Mesodermal cell (in vitro differentiated cells): Measurements from ENCODE around the gene GPC5.

ENCODE experiments used
- H3K27ac ChIP-seq: 2 replicates; pipeline ENCODE4 v1.7.0; 2013; ENCODE audit warnings: mild to moderate bottlenecking, low read depth, low read length, moderate library complexity; ENCODE audit not compliant: severe bottlenecking
- H3K36me3 ChIP-seq: 2 replicates; pipeline ENCODE4 v1.7.1; 2013; ENCODE audit warnings: mild to moderate bottlenecking, low read length, moderate library complexity; ENCODE audit not compliant: control insufficient read depth, insufficient read depth
- H3K4me1 ChIP-seq: one replicate; pipeline ENCODE4 v1.7.1; 2013; ENCODE audit warnings: mild to moderate bottlenecking, low read length; ENCODE audit not compliant: insufficient read depth, control insufficient read depth, poor library complexity, severe bottlenecking
- H3K4me3 ChIP-seq: 2 replicates; pipeline ENCODE4 v1.7.0; 2013; ENCODE audit warnings: low read length, control low read depth, mild to moderate bottlenecking; ENCODE audit not compliant: insufficient read depth, poor library complexity, severe bottlenecking; ENCODE audit errors: extremely low read depth
- H3K9me3 ChIP-seq: 2 replicates; pipeline ENCODE4 v1.7.1; 2013; ENCODE audit warnings: mild to moderate bottlenecking, low read length, moderate library complexity; ENCODE audit not compliant: control insufficient read depth
- WGBS, 2 experiments: methylation state at CpG; one replicate each; pipeline ENCODE4 v1.1.5; 2013; ENCODE audit warnings: missing lambda C conversion rate in 2 of 2; ENCODE audit not compliant: insufficient coverage in 2 of 2; 5-methylcytosine and 5-hydroxymethylcytosine counted together

The GPC5 gene

DNA sequence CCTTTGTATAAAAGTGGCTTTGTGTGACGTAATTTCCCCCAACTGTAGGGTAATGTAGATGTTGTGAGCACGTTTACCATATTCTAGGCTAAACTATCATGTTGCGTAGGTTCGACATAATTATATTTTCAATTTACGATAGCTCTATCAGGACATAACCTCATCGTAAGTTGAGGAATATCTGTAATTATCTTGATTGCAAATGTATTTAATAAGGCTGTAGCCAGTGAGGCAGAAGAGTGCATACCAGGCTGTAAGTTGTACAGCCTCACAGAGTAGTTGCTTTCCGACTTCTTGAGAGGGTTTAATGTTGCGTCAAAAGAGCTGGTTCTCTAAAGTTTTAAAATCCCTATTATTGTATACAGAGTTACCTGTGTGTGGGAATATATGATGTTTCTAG lies 988.8 kb downstream of the GPC5 start:
- no peaks in the 10 kb centered on the region for H3K4me1 ChIP-seq
- no peak overlapping the region for H3K4me3 ChIP-seq
- no peaks in the 10 kb centered on the region for H3K9me3 ChIP-seq
- 63 to 100% methylated on average over 1 to 2 of the region's 8 CpGs for WGBS, 2 experiments
- no peaks in the 10 kb centered on the region for H3K36me3 ChIP-seq
- H3K27ac ChIP-seq, result no peak overlapping the region

GRCh38 chr13:92390217-92390616 lies 991.8 kb downstream of the GPC5 start:
- H3K4me3 ChIP-seq, result no peak overlapping the region
- H3K4me1 ChIP-seq, result no peaks in the 10 kb centered on the region
- no peak overlapping the region for H3K27ac ChIP-seq
- no peaks in the 10 kb centered on the region for H3K9me3 ChIP-seq
- WGBS, 2 experiments, result 72 to 100% methylated on average over 1 to 2 of the region's 4 CpGs
- no peaks in the 10 kb centered on the region for H3K36me3 ChIP-seq

DNA sequence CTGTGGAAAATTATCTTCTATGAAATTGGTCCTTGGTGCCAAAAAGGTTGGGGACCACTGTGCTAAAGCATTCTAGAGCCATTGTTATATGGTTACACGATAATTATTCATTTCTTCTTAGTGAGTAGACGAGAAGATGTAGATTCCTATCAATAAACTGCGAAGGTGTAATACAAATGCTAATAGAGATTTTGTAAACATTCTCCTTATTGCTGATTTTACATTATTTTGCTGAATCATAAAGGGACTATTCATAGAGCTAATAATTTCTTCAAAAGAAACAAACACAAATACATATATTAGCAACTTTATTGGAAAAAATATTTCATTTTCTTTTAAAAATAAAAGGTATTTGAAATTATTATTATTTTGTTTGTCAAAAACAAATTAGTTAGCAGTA lies 1005.2 kb downstream of the GPC5 start:
- no peaks in the 10 kb centered on the region for H3K9me3 ChIP-seq
- no peaks in the 10 kb centered on the region for H3K4me1 ChIP-seq
- H3K36me3 ChIP-seq, result no peaks in the 10 kb centered on the region
- WGBS, 2 experiments, result no CpG with 5 or more reads among the region's 3 CpGs
- no peak overlapping the region for H3K4me3 ChIP-seq
- no peak overlapping the region for H3K27ac ChIP-seq

DNA sequence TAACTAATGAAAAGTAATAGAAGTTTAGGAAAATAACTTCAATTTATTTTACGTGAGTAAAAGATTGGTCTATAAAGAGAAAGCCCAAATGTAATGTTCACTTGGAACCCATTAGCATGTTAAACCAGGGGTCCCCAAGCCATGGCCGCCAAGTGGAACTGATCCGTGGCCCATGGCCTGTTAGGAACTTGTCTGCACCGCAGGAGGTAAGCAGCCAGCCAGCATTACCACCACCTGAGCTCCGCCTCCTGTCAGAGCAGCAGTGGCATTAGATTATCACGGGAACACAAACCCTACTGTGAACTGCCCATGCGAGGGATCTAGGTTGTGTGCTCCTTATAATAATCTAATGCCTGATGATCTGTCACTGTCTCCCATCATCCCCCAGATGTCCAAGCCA lies 1009.4 kb downstream of the GPC5 start:
- Histone ChIP-seq H3K36me3 (no peaks in the 10 kb centered on the region), H3K4me1 (no peaks in the 10 kb centered on the region), H3K27ac (no peak overlapping the region), H3K4me3 (no peak overlapping the region), H3K9me3 (no peaks in the 10 kb centered on the region)
- 91% methylated on average over 5 of the region's 7 CpGs; no CpG with 5 or more reads in 1 of the 2 experiments for WGBS, 2 experiments

- 100% methylated on average over 1 of the region's 3 CpGs; no CpG with 5 or more reads in 1 of the 2 experiments for WGBS, 2 experiments
- no peaks in the 10 kb centered on the region for H3K36me3 ChIP-seq
Measured at GRCh38 chr13:92412481-92412880, 1014.1 kb downstream of the GPC5 start.

DNA sequence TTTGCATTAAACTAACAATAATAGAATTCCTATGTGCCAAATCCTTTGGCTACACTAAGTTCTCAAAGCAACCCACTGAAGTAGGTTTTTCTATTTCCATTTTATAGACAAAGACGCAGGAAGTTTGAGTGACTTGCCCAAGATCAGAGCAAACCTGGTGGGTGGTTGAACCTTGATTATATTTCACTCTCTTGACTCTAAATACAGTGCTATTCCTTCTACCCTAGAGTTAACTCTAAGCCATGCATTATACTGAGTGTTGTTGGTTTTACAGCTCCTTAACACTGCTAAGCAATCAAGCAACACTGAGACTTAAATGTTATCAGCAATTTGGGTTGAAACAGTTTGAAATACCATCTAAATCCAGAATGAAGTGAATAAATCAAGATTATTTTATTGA lies 1014.6 kb downstream of the GPC5 start:
- Histone ChIP-seq H3K4me1 (no peaks in the 10 kb centered on the region), H3K27ac (no peak overlapping the region), H3K36me3 (no peaks in the 10 kb centered on the region), H3K4me3 (no peak overlapping the region), H3K9me3 (no peaks in the 10 kb centered on the region)
- 100% methylated on average over 1 of the region's 1 CpG; no CpG with 5 or more reads in 1 of the 2 experiments for WGBS, 2 experiments

More at GRCh38 chr13:92412481-92412880, 1014.1 kb downstream of the GPC5 start:
- Histone ChIP-seq H3K4me3 (no peak overlapping the region), H3K4me1 (no peaks in the 10 kb centered on the region), H3K9me3 (no peaks in the 10 kb centered on the region), H3K27ac (no peak overlapping the region)

DNA sequence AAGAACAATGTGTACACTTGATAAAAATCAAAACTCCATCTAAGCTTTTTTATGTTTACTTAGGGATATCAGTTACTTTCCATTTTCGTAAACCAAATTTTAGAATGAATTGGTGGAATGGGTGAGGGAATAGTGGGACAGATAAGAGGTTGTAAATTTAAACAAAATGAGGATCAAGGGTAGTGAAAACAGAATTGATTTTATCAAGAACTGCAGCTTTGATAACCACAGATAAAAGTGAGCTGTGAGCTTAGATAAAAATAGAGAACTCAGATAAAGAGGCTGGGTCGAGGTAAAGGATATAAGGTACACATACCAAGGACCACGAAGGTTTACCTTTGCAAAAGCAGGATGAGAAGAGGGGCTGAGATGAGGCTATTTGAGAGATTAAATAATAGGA lies 1015.0 kb downstream of the GPC5 start:
- Histone ChIP-seq H3K4me1 (no peaks in the 10 kb centered on the region), H3K36me3 (no peaks in the 10 kb centered on the region), H3K9me3 (no peaks in the 10 kb centered on the region), H3K27ac (no peak overlapping the region), H3K4me3 (no peak overlapping the region)
- 81 to 85% methylated on average over 2 of the region's 3 CpGs for WGBS, 2 experiments

DNA sequence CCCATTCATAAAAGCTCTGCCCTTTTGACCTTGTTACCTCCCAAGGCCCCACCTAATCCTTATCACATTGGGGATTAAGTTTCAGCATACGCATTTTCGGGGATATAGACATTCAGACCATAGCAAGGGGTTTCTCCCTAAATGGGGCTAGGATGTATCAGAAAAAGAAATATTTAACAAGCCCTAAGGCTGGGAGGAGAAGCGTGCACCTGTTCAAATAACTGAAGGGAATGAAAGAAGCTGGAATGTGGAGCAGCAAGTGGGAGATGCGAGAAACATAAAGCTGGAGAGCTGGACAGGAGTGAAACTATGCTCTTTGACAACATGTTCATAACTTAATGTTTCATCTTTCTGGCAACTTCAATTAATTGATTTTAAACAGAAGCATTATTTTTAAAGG lies 1016.4 kb downstream of the GPC5 start:
- Histone ChIP-seq H3K27ac (no peak overlapping the region), H3K4me3 (no peak overlapping the region), H3K4me1 (no peaks in the 10 kb centered on the region), H3K9me3 (no peaks in the 10 kb centered on the region), H3K36me3 (no peaks in the 10 kb centered on the region)
- WGBS, 2 experiments, result 80 to 93% methylated on average over 1 to 2 of the region's 4 CpGs

GRCh38 chr13:92415781-92416180 lies 1017.4 kb downstream of the GPC5 start:
- Histone ChIP-seq H3K4me3 (no peak overlapping the region), H3K9me3 (no peaks in the 10 kb centered on the region), H3K27ac (no peak overlapping the region), H3K36me3 (no peaks in the 10 kb centered on the region), H3K4me1 (no peaks in the 10 kb centered on the region)

- H3K4me1 ChIP-seq, result no peaks in the 10 kb centered on the region
- no peak overlapping the region for H3K27ac ChIP-seq
- no peaks in the 10 kb centered on the region for H3K9me3 ChIP-seq
- 76 to 81% methylated on average over 3 of the region's 5 CpGs for WGBS, 2 experiments
- no peaks in the 10 kb centered on the region for H3K36me3 ChIP-seq
- no peak overlapping the region for H3K4me3 ChIP-seq
Measured at GRCh38 chr13:92418818-92419412, 1020.5 kb downstream of the GPC5 start.

DNA sequence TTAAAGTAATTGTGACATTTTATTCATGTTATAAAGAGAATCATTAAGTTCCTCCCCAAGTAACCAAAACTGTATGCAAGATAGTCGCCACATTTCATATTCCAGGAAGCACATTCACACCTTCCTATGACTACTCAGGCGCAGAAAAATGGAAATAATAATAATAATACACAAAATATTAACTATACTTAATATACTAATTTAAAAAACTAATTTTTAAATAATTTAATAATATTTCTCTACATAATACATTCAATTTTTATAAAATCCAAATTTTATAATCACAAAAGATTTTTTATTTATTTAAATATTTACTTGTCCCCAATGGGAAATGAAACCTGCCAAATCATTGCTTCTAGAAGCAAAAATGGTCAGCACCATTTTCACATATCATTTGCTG lies 1030.8 kb downstream of the GPC5 start:
- H3K36me3 ChIP-seq, result no peaks in the 10 kb centered on the region
- no CpG with 5 or more reads among the region's 2 CpGs for WGBS, 2 experiments
- H3K4me3 ChIP-seq, result no peak overlapping the region
- no peaks in the 10 kb centered on the region for H3K9me3 ChIP-seq
- H3K27ac ChIP-seq, result no peak overlapping the region
- H3K4me1 ChIP-seq, result no peaks in the 10 kb centered on the region
